Esophagus squamous epithelium (tissue), 5 donors: Measurements from ENCODE around the gene SEC23A. TPM values are rescaled to one million over a fixed set of nuclear protein-coding genes. Genes with fewer than 3 reads are reported as not detected.

Experiments
- DNase-seq: peaks from one replicate; lab custom pipeline; 2025; lab: John Stamatoyannopoulos, UW
- H3K27ac ChIP-seq, 4 donors: fragments of 200-600 bp; sonication (generic); one replicate each; pipeline ENCODE4 v1.5.1; 2016 to 2019; ENCODE audit warnings: mild to moderate bottlenecking in 1 of 4
- H3K27me3 ChIP-seq, 4 donors: fragments of 200-600 bp; sonication (generic); 1 replicate in 3 of 4; 2 replicates in 1 of 4; pipeline versions ENCODE4 v1.5.1 to v1.6.0; 2017 to 2021; ENCODE audit warnings: antibody characterized with exemption in 1 of 4
- H3K36me3 ChIP-seq, 3 donors: fragments of 200-600 bp; sonication (generic); one replicate each; pipeline ENCODE4 v1.5.1; 2016 to 2019
- H3K4me1 ChIP-seq, 3 donors: fragments of 200-600 bp; sonication (generic); one replicate each; pipeline ENCODE4 v1.5.1; 2017 to 2019
- H3K4me3 ChIP-seq, 4 donors: fragments of 200-600 bp; sonication (generic); 1 replicate in 3 of 4; 2 replicates in 1 of 4; pipeline ENCODE4 v1.5.1; 2016 to 2019; ENCODE audit warnings: mild to moderate bottlenecking in 2 of 4, moderate library complexity in 1 of 4
- H3K9me3 ChIP-seq, 3 donors: fragments of 200-600 bp; sonication (generic); one replicate each; pipeline ENCODE4 v1.5.1; 2016 to 2019
- CTCF ChIP-seq, 6 experiments: fragments of 450-650 bp in 4 of 6; fragments of 200-600 bp in 2 of 6; sonication (generic) in 2 of 6; IDR thresholded peaks; one replicate each; pipeline ENCODE4 v1.5.1; 2016 to 2019; ENCODE audit warnings: antibody characterized with exemption in 6 of 6, mild to moderate bottlenecking in 4 of 6, moderate library complexity in 4 of 6
- POLR2A ChIP-seq, 4 donors: fragments of 450-650 bp; IDR thresholded peaks; one replicate each; pipeline ENCODE4 v1.6.1; 2017; ENCODE audit warnings: antibody characterized with exemption in 4 of 4, mild to moderate bottlenecking in 4 of 4, moderate library complexity in 3 of 4
- WGBS, 2 donors: methylation state at CpG; one replicate each; pipeline ENCODE4 v1.1.5; 2018; 5-methylcytosine and 5-hydroxymethylcytosine counted together
- intact Hi-C: fragments of 100-400 bp; cut with DNase I; formaldehyde crosslinking; loops from one replicate; pipeline ENCODE4 v1.15.0; 2022
- total RNA-seq, 4 donors: library from RNA; depleted of rRNA; stranded (reverse); fragments of >200 nt; gene quantifications; one replicate each; pipeline ENCODE4 v1.1.0, GENCODE V29; 2016
- donor health status: DM: yes; HTN: yes; CAD: no.

Gene SEC23A
- total RNA-seq, 4 donors from 2014 or later: 25.1 to 52.5 (median 42.2) TPM

- no peak for DNase-seq
- no peak for TF ChIP-seq CTCF (IDR thresholded peaks at IDR 0.05)
- TF ChIP-seq POLR2A (IDR thresholded peaks at IDR 0.05): no peak
- intact Hi-C loops: no loop called here
- no peak overlapping the region for H3K27ac ChIP-seq
- H3K4me1 ChIP-seq: no peaks in the 10 kb centered on the region
- no peaks in the 10 kb centered on the region for H3K27me3 ChIP-seq
- 90 to 94% methylated on average over 6 to 7 of the region's 8 CpGs for WGBS, 2 donors
- no peaks in the 10 kb centered on the region for H3K9me3 ChIP-seq
- no peak overlapping the region for H3K4me3 ChIP-seq
- peaks cover 0 to 47% (median 0%) of the 10 kb centered on the region in 3 donors for H3K36me3 ChIP-seq
These were observed 73.2 kb downstream of the SEC23A start for GRCh38 chr14:39029789-39030188.

- H3K4me3 ChIP-seq: no peak overlapping the region
- H3K27me3 ChIP-seq: no peaks in the 10 kb centered on the region
- no peak for DNase-seq
- no peaks in the 10 kb centered on the region for H3K9me3 ChIP-seq
- H3K27ac ChIP-seq: no peak overlapping the region
- peaks cover 0 to 43% (median 0%) of the 10 kb centered on the region in 3 donors for H3K36me3 ChIP-seq
- intact Hi-C loops: no loop called here
- no peak for TF ChIP-seq CTCF (IDR thresholded peaks at IDR 0.05)
- TF ChIP-seq POLR2A (IDR thresholded peaks at IDR 0.05): no peak
- no peaks in the 10 kb centered on the region for H3K4me1 ChIP-seq
These were observed 74.4 kb downstream of the SEC23A start for GRCh38 chr14:39028620-39029019.

GRCh38 chr14:39025810-39026627, 77.0 kb downstream of the SEC23A start:
- intact Hi-C loops: no loop called here
- H3K4me1 ChIP-seq: no peaks in the 10 kb centered on the region
- H3K36me3 ChIP-seq: peaks cover 0 to 18% (median 0%) of the 10 kb centered on the region in 3 donors
- WGBS, 2 donors: 66 to 68% methylated on average over 3 of the region's 3 CpGs
- H3K9me3 ChIP-seq: no peaks in the 10 kb centered on the region
- no peak for TF ChIP-seq POLR2A (IDR thresholded peaks at IDR 0.05)
- no peak for TF ChIP-seq CTCF (IDR thresholded peaks at IDR 0.05)
- no peak overlapping the region for H3K4me3 ChIP-seq
- no peaks in the 10 kb centered on the region for H3K27me3 ChIP-seq
- no peak for DNase-seq
- no peak overlapping the region for H3K27ac ChIP-seq

- WGBS, 2 donors: 79 to 87% methylated on average over 3 of the region's 3 CpGs
- no peaks in the 10 kb centered on the region for H3K4me1 ChIP-seq
- no peaks in the 10 kb centered on the region for H3K27me3 ChIP-seq
- H3K4me3 ChIP-seq: no peak overlapping the region
- intact Hi-C loops: no loop called here
- no peak for DNase-seq
- H3K9me3 ChIP-seq: no peaks in the 10 kb centered on the region
- peaks cover 0 to 11% (median 0%) of the 10 kb centered on the region in 3 donors for H3K36me3 ChIP-seq
- no peak overlapping the region for H3K27ac ChIP-seq
- no peak for TF ChIP-seq POLR2A (IDR thresholded peaks at IDR 0.05)
- no peak for TF ChIP-seq CTCF (IDR thresholded peaks at IDR 0.05)
These were observed 77.7 kb downstream of the SEC23A start for GRCh38 chr14:39025250-39025809.
